Liver (tissue), 9 donors: ENCODE results near the gene CAV2. TPM values are rescaled to one million over a fixed set of nuclear protein-coding genes. Genes with fewer than 3 reads are reported as not detected.

Source experiments
- DNase-seq: peaks from one replicate; pipeline ENCODE4 v3.0.0-alpha.2; 2017; ENCODE audit warnings: low spot score
- H3K27ac ChIP-seq, 2 donors: one replicate each; pipeline ENCODE4 v1.7.0; 2013; ENCODE audit warnings: inconsistent platforms in 2 of 2, low read length in 2 of 2, control low read depth in 1 of 2, low read depth in 1 of 2, mild to moderate bottlenecking in 1 of 2
- H3K27me3 ChIP-seq, 4 donors: one replicate each; pipeline versions ENCODE4 v1.6.1 to v1.7.0; 2013; ENCODE audit warnings: low read length in 3 of 4, inconsistent platforms in 1 of 4, mild to moderate bottlenecking in 1 of 4, moderate library complexity in 1 of 4; ENCODE audit not compliant: control insufficient read depth in 4 of 4, insufficient read depth in 4 of 4
- H3K36me3 ChIP-seq, 4 donors: one replicate each; pipeline versions ENCODE4 v1.6.1 to v1.7.0; 2013; ENCODE audit warnings: low read length in 3 of 4, mild to moderate bottlenecking in 3 of 4, low read depth in 1 of 4, moderate library complexity in 1 of 4; ENCODE audit not compliant: control insufficient read depth in 4 of 4, insufficient read depth in 3 of 4
- H3K4me1 ChIP-seq, 4 donors: one replicate each; pipeline versions ENCODE4 v1.6.1 to v1.7.0; 2013; ENCODE audit warnings: low read length in 3 of 4, mild to moderate bottlenecking in 3 of 4, moderate library complexity in 1 of 4; ENCODE audit not compliant: control insufficient read depth in 4 of 4, insufficient read depth in 4 of 4
- H3K4me3 ChIP-seq, 3 donors: one replicate each; pipeline versions ENCODE4 v1.6.1 to v1.7.0; 2013; ENCODE audit warnings: low read length in 3 of 3, control low read depth in 1 of 3, low read depth in 1 of 3, mild to moderate bottlenecking in 1 of 3
- H3K9ac ChIP-seq, 2 donors: one replicate each; pipeline ENCODE4 v1.7.0; 2013; ENCODE audit warnings: low read length in 2 of 2, mild to moderate bottlenecking in 2 of 2, moderate library complexity in 2 of 2, control low read depth in 1 of 2, low read depth in 1 of 2
- H3K9me3 ChIP-seq, 4 donors: one replicate each; pipeline versions ENCODE4 v1.6.1 to v1.7.0; 2013; ENCODE audit warnings: low read length in 3 of 4; ENCODE audit not compliant: control insufficient read depth in 4 of 4
- CTCF ChIP-seq: fragments of 150-350 bp; IDR thresholded peaks from 2 replicates; pipeline ENCODE4 v1.5.1; 2017; ENCODE audit warnings: improper control_type of control experiment, low read depth, low read length; ENCODE audit not compliant: missing input control
- EGR1 ChIP-seq, 2 donors: IDR thresholded peaks; 2 replicates each; pipeline ENCODE4 v1.6.1; 2016 to 2018; ENCODE audit warnings: antibody characterized with exemption in 2 of 2, low read depth in 2 of 2
- FOXA1 ChIP-seq: IDR thresholded peaks from 2 replicates; pipeline ENCODE4 v1.6.1; 2016; ENCODE audit warnings: antibody characterized with exemption
- FOXA2 ChIP-seq: IDR thresholded peaks from 2 replicates; pipeline ENCODE4 v1.6.1; 2016; ENCODE audit warnings: antibody characterized with exemption
- GABPA ChIP-seq, 2 donors: IDR thresholded peaks in 1 of 2; conservative IDR thresholded peaks in 1 of 2; 2 replicates each; pipeline ENCODE4 v1.6.1; 2016; ENCODE audit warnings: antibody characterized with exemption in 2 of 2, mild to moderate bottlenecking in 1 of 2, moderate library complexity in 1 of 2
- HNF4A ChIP-seq, 2 donors: conservative IDR thresholded peaks; 2 replicates each; pipeline ENCODE4 v1.6.1; 2016; ENCODE audit warnings: antibody characterized with exemption in 2 of 2, mild to moderate bottlenecking in 2 of 2
- JUND ChIP-seq, 2 donors: IDR thresholded peaks; 2 replicates each; pipeline ENCODE4 v1.6.1; 2016; ENCODE audit warnings: antibody characterized with exemption in 2 of 2
- RAD21 ChIP-seq, 2 donors: IDR thresholded peaks; 2 replicates each; pipeline ENCODE4 v1.6.1; 2016; ENCODE audit warnings: antibody characterized with exemption in 2 of 2, mild to moderate bottlenecking in 2 of 2
- RXRA ChIP-seq, 2 donors: IDR thresholded peaks; 2 replicates each; pipeline ENCODE4 v1.6.1; 2017 to 2018; ENCODE audit warnings: antibody characterized with exemption in 2 of 2, mild to moderate bottlenecking in 1 of 2
- SP1 ChIP-seq: IDR thresholded peaks from 2 replicates; pipeline ENCODE4 v1.6.1; 2018; ENCODE audit warnings: antibody characterized with exemption, mild to moderate bottlenecking
- TAF1 ChIP-seq: conservative IDR thresholded peaks from 2 replicates; pipeline ENCODE4 v1.6.1; 2016; ENCODE audit warnings: antibody characterized with exemption, mild to moderate bottlenecking
- YY1 ChIP-seq: IDR thresholded peaks from 2 replicates; pipeline ENCODE4 v1.6.1; 2016; ENCODE audit warnings: antibody characterized with exemption, mild to moderate bottlenecking
- ZBTB33 ChIP-seq: IDR thresholded peaks from 2 replicates; pipeline ENCODE4 v1.6.1; 2016; ENCODE audit warnings: antibody characterized with exemption
- WGBS: extraction: QIAGEN DNeasy Blood & Tissue Kit; methylation state at CpG from one replicate; pipeline ENCODE4 v1.1.7; 2013; 5-methylcytosine and 5-hydroxymethylcytosine counted together
- polyA plus RNA-seq, 2 donors: library from polyadenylated mRNA; stranded (reverse) in 1 of 2; unstranded in 1 of 2; fragments of 200-250 nt in 1 of 2; fragments of >200 nt in 1 of 2; fragmentation: Nextera tagmentation in 1 of 2; extraction: Ambion mirVana in 1 of 2; gene quantifications; one replicate each; pipeline versions ENCODE4 v1.2.1 to v1.2.3, GENCODE V29; 2013 to 2015
- total RNA-seq, 2 donors: library from RNA; depleted of rRNA; stranded (reverse); fragments of >200 nt; gene quantifications; one replicate each; pipeline ENCODE4 v1.2.3, GENCODE V29; 2014
- TF ChIP-seq, protein P1 (sequence below): IDR thresholded peaks from 2 replicates; pipeline ENCODE4 v1.6.1; 2016; ENCODE audit warnings: antibody characterized with exemption, mild to moderate bottlenecking
- TF ChIP-seq, protein P2 (sequence below): IDR thresholded peaks from 2 replicates; pipeline ENCODE4 v1.6.1; 2016; ENCODE audit warnings: antibody characterized with exemption
- TF ChIP-seq, protein P3 (sequence below): IDR thresholded peaks from 2 replicates; pipeline ENCODE4 v1.6.1; 2016; ENCODE audit warnings: antibody characterized with exemption
- donor health status: healthy.
- donor health status: healthy.
- donor health status: healthy.
- donor health status: healthy.
- donor health status: healthy.

CAV2 gene
- total and polyA plus RNA-seq, 4 donors, result 6.8 to 29.7 (median 19.9) TPM

GRCh38 chr7:116492654-116493109, 6.9 kb upstream of the CAV2 start:
- Histone ChIP-seq H3K27ac (no peak overlapping the region), H3K36me3 (no peaks in the 10 kb centered on the region), H3K9ac (no peak overlapping the region), H3K27me3 (no peaks in the 10 kb centered on the region), H3K4me3 (no peak overlapping the region), H3K9me3 (no peaks in the 10 kb centered on the region), H3K4me1 (peaks cover 0 to 1% (median 0%) of the 10 kb centered on the region in 4 donors)
- 95% methylated on average over 3 of the region's 3 CpGs for WGBS
- DNase-seq, result no peak
- no peak for TF ChIP-seq TAF1
- no peak for TF ChIP-seq EGR1 (IDR thresholded peaks at IDR 0.05; ENCODE audit: low read depth in 2 of 2)
- TF ChIP-seq, protein P1, sequence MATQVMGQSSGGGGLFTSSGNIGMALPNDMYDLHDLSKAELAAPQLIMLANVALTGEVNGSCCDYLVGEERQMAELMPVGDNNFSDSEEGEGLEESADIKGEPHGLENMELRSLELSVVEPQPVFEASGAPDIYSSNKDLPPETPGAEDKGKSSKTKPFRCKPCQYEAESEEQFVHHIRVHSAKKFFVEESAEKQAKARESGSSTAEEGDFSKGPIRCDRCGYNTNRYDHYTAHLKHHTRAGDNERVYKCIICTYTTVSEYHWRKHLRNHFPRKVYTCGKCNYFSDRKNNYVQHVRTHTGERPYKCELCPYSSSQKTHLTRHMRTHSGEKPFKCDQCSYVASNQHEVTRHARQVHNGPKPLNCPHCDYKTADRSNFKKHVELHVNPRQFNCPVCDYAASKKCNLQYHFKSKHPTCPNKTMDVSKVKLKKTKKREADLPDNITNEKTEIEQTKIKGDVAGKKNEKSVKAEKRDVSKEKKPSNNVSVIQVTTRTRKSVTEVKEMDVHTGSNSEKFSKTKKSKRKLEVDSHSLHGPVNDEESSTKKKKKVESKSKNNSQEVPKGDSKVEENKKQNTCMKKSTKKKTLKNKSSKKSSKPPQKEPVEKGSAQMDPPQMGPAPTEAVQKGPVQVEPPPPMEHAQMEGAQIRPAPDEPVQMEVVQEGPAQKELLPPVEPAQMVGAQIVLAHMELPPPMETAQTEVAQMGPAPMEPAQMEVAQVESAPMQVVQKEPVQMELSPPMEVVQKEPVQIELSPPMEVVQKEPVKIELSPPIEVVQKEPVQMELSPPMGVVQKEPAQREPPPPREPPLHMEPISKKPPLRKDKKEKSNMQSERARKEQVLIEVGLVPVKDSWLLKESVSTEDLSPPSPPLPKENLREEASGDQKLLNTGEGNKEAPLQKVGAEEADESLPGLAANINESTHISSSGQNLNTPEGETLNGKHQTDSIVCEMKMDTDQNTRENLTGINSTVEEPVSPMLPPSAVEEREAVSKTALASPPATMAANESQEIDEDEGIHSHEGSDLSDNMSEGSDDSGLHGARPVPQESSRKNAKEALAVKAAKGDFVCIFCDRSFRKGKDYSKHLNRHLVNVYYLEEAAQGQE, result no peak
- TF ChIP-seq SP1, result no peak
- TF ChIP-seq RXRA (IDR thresholded peaks at IDR 0.05), result no peak
- no peak for TF ChIP-seq FOXA1
- no peak for TF ChIP-seq RAD21 (IDR thresholded peaks at IDR 0.05)
- no peak for TF ChIP-seq YY1
- TF ChIP-seq, protein P2, sequence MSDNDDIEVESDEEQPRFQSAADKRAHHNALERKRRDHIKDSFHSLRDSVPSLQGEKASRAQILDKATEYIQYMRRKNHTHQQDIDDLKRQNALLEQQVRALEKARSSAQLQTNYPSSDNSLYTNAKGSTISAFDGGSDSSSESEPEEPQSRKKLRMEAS, result no peak
- TF ChIP-seq, protein P3, sequence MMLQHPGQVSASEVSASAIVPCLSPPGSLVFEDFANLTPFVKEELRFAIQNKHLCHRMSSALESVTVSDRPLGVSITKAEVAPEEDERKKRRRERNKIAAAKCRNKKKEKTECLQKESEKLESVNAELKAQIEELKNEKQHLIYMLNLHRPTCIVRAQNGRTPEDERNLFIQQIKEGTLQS, result no peak
- TF ChIP-seq ZBTB33, result no peak
- TF ChIP-seq CTCF, result no peak

DNA sequence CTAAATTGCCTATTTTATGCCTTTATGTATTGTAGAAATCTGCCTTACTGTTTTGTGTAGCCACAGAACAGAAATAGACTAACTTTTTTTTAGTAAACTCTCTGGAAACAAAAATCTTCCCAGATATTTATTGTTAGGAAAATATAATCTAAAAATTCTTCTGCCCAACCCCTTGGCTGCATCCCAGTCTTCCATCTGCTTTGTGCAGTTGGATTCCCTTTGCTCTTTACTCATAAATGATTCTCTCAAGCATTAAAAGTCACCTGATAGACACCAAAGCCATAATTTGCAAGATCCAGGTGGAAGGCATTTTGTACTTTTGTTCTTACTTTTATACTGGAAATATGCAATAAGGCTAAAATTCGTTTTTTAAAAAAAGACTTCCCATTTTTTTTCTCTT, 6.1 kb upstream of the CAV2 start:
- DNase-seq, result no peak
- TF ChIP-seq GABPA (IDR thresholded peaks at IDR 0.05 in 1 of 2, conservative IDR thresholded peaks at IDR 0.05 in 1 of 2) (no peak), FOXA1 (no peak), YY1 (no peak), ZBTB33 (no peak), JUND (IDR thresholded peaks at IDR 0.05) (no peak), SP1 (no peak), FOXA2 (no peak), RXRA (IDR thresholded peaks at IDR 0.05) (no peak), TAF1 (no peak), EGR1 (IDR thresholded peaks at IDR 0.05; ENCODE audit: low read depth in 2 of 2) (no peak), RAD21 (IDR thresholded peaks at IDR 0.05) (no peak), HNF4A (conservative IDR thresholded peaks at IDR 0.05) (no peak)
- TF ChIP-seq, protein P2, result no peak
- TF ChIP-seq, protein P3, result no peak
- TF ChIP-seq, protein P1, result no peak
- Histone ChIP-seq H3K27ac (no peak overlapping the region), H3K9me3 (no peaks in the 10 kb centered on the region), H3K27me3 (no peaks in the 10 kb centered on the region), H3K9ac (no peak overlapping the region), H3K36me3 (no peaks in the 10 kb centered on the region), H3K4me3 (no peak overlapping the region), H3K4me1 (peaks cover 0 to 1% (median 0%) of the 10 kb centered on the region in 4 donors)
- 67% methylated on average over 1 of the region's 1 CpG for WGBS
